A549 (cell line): Measurements from ENCODE around the gene A4GALT. TPM values are rescaled to one million over a fixed set of nuclear protein-coding genes. Genes with fewer than 3 reads are reported as not detected.
"Not testable (repeated sequence)": the region's sequence is repeated elsewhere in the genome, so short reads cannot be mapped to it uniquely, and the experiment has no call there.

Experiments used
- ATAC-seq, 2 experiments: fragments of 200-7000 bp in 1 of 2; fragments of >200 bp in 1 of 2; cut with Nextera tagmentation in 1 of 2; cut with Tn5 transposase in 1 of 2; 3 replicates each; pipeline versions ENCODE4 v1.8.0 to v1.9.1; 2018 to 2020; ENCODE audit warnings: mild to moderate bottlenecking in 1 of 2, moderate library complexity in 1 of 2
- CTCF ChIA-PET: fragments of 300-600 bp; sonication (Branson Sonifier 250); formaldehyde crosslinking; extraction: SDS; loops from one replicate; lab custom pipeline; 2021; ENCODE audit warnings: antibody characterized with exemption, inconsistent platforms; lab: Yijun Ruan, JAX
- POLR2A ChIA-PET: fragments of 350-600 bp; formaldehyde crosslinking; extraction: SDS; loops from one replicate; lab custom pipeline; 2021; ENCODE audit warnings: antibody characterized with exemption, inconsistent platforms; lab: Yijun Ruan, JAX
- DNase-seq, 2 experiments: peaks; one replicate each; pipeline versions ENCODE4 v3.0.0 to v3.0.0-alpha.2; 2011 to 2016; ENCODE audit warnings: low read depth in 1 of 2, low spot score in 1 of 2
- FAIRE-seq: peaks from 2 replicates; lab custom pipeline; 2011; peaks lifted over from hg19 to GRCh38; lab: Jason Lieb, UNC
- H3K27ac ChIP-seq, 2 experiments: fragments of >200 bp; sonication (Bioruptor Twin); formaldehyde crosslinking; 3 replicates each; pipeline ENCODE4 v1.5.1; 2016 to 2017
- H3K4me1 ChIP-seq: fragments of >200 bp; sonication (Bioruptor Twin); formaldehyde crosslinking; 3 replicates; pipeline ENCODE4 v1.6.1; 2016
- H3K4me2 ChIP-seq: fragments of >200 bp; sonication (Bioruptor Twin); formaldehyde crosslinking; 3 replicates; pipeline ENCODE4 v1.6.1; 2016
- H3K4me3 ChIP-seq: fragments of >200 bp; sonication (Bioruptor Twin); formaldehyde crosslinking; 3 replicates; pipeline ENCODE4 v1.5.1; 2016
- H3K9me3 ChIP-seq: fragments of >200 bp; sonication (Bioruptor Twin); formaldehyde crosslinking; 3 replicates; pipeline ENCODE4 v1.6.1; 2016
- ATOH8 ChIP-seq: fragments of 250-450 bp; sonication (Bioruptor Pico); IDR thresholded peaks from 2 replicates; pipeline ENCODE4 v1.5.0; 2020; ENCODE audit warnings: low read depth, mild to moderate bottlenecking, moderate library complexity
- CBX2 ChIP-seq: fragments of 200-600 bp; sonication (generic); IDR thresholded peaks from 2 replicates; pipeline ENCODE4 v1.6.1; 2016; ENCODE audit warnings: low read depth, mild to moderate bottlenecking, borderline replicate concordance
- CHD2 ChIP-seq: fragments of 150-350 bp; IDR thresholded peaks from 2 replicates; pipeline ENCODE4 v1.6.1; 2014; ENCODE audit warnings: low read length; ENCODE audit not compliant: partially characterized antibody
- CHD4 ChIP-seq: fragments of 200-600 bp; sonication (generic); IDR thresholded peaks from 2 replicates; pipeline ENCODE4 v1.6.1; 2016; ENCODE audit warnings: antibody characterized with exemption, mild to moderate bottlenecking, borderline replicate concordance
- EP300 ChIP-seq, 2 experiments: fragments of >200 bp; sonication (Bioruptor Twin); formaldehyde crosslinking; IDR thresholded peaks; 2 replicates in 1 of 2; 3 replicates in 1 of 2; pipeline ENCODE4 v1.6.1; 2016 to 2017
- FOXS1 ChIP-seq: fragments of 250-450 bp; sonication (Bioruptor Pico); IDR thresholded peaks from 2 replicates; pipeline ENCODE4 v1.5.0; 2020; ENCODE audit warnings: mild to moderate bottlenecking, moderate library complexity
- HES2 ChIP-seq: fragments of >200 bp; sonication (Bioruptor Twin); formaldehyde crosslinking; IDR thresholded peaks from 2 replicates; pipeline ENCODE4 v1.6.1; 2016
- HEYL ChIP-seq: fragments of 250-450 bp; sonication (Bioruptor Pico); IDR thresholded peaks from 2 replicates; pipeline ENCODE4 v1.8.0; 2021; ENCODE audit warnings: mild to moderate bottlenecking, moderate library complexity
- HOXA7 ChIP-seq: fragments of 250-450 bp; sonication (Bioruptor Pico); IDR thresholded peaks from 2 replicates; pipeline ENCODE4 v1.5.0; 2020; ENCODE audit warnings: mild to moderate bottlenecking, moderate library complexity
- KDM1A ChIP-seq: fragments of 200-600 bp; sonication (generic); IDR thresholded peaks from 2 replicates; pipeline ENCODE4 v1.6.1; 2016; ENCODE audit warnings: low read depth, mild to moderate bottlenecking
- MAZ ChIP-seq: fragments of 150-350 bp; IDR thresholded peaks from 2 replicates; pipeline ENCODE4 v1.6.1; 2014; ENCODE audit warnings: antibody characterized with exemption, low read depth, low read length, borderline replicate concordance
- NR3C1 ChIP-seq: fragments of >200 bp; sonication (Bioruptor Twin); formaldehyde crosslinking; IDR thresholded peaks from 3 replicates; pipeline ENCODE4 v1.6.1; 2017
- RCOR1 ChIP-seq: fragments of 150-350 bp; IDR thresholded peaks from 2 replicates; pipeline ENCODE4 v1.6.1; 2014; ENCODE audit warnings: antibody characterized with exemption, low read length, low read depth
- SMC3 ChIP-seq: fragments of >200 bp; sonication (Bioruptor Twin); formaldehyde crosslinking; IDR thresholded peaks from 3 replicates; pipeline ENCODE4 v1.6.1; 2018; ENCODE audit warnings: inconsistent platforms
- TP53 ChIP-seq: fragments of 250-450 bp; sonication (Bioruptor Pico); IDR thresholded peaks from 2 replicates; pipeline ENCODE4 v1.5.0; 2021; ENCODE audit warnings: mild to moderate bottlenecking, moderate library complexity
- ZFP36 ChIP-seq: fragments of 450-650 bp; IDR thresholded peaks from 2 replicates; pipeline ENCODE4 v1.6.1; 2014; ENCODE audit warnings: borderline replicate concordance; ENCODE audit not compliant: partially characterized antibody
- WGBS: methylation state at CpG from one replicate; pipeline ENCODE4 v1.1.6; 2017; ENCODE audit errors: missing lambda C conversion rate; 5-methylcytosine and 5-hydroxymethylcytosine counted together
- polyA plus RNA-seq, 4 experiments: library from polyadenylated mRNA; depleted of rRNA in 3 of 4; stranded (reverse); fragments of >200 nt; fragmentation: RNase III in 1 of 4; extraction: RNeasy Plus Mini Kit Qiagen cat#74134 plus additional on column Dnase treatment in 1 of 4; gene quantifications; 2 replicates in 3 of 4; 3 replicates in 1 of 4; pipeline ENCODE4 v1.2.3, GENCODE V29; 2011 to 2017
- TF ChIP-seq, protein P1 (sequence below): fragments of 200-600 bp; sonication (generic); IDR thresholded peaks from 2 replicates; pipeline ENCODE4 v1.6.1; 2016; ENCODE audit warnings: antibody characterized with exemption, mild to moderate bottlenecking, moderate library complexity
- TF ChIP-seq, protein P2 (sequence below): IDR thresholded peaks from 2 replicates; pipeline ENCODE4 v1.6.1; 2012
- TF ChIP-seq, protein P3 (sequence below): fragments of 450-650 bp; IDR thresholded peaks from 2 replicates; pipeline ENCODE4 v1.6.1; 2014; ENCODE audit warnings: antibody characterized with exemption
- TF ChIP-seq, protein P4 (sequence below): IDR thresholded peaks from 2 replicates; pipeline ENCODE4 v1.6.1; 2012; ENCODE audit warnings: low read depth, borderline replicate concordance

Gene A4GALT
- polyA plus RNA-seq, 2 of the 4 experiments (the other 2 are of a cell fraction) = 5.1 to 7.8 TPM

DNA sequence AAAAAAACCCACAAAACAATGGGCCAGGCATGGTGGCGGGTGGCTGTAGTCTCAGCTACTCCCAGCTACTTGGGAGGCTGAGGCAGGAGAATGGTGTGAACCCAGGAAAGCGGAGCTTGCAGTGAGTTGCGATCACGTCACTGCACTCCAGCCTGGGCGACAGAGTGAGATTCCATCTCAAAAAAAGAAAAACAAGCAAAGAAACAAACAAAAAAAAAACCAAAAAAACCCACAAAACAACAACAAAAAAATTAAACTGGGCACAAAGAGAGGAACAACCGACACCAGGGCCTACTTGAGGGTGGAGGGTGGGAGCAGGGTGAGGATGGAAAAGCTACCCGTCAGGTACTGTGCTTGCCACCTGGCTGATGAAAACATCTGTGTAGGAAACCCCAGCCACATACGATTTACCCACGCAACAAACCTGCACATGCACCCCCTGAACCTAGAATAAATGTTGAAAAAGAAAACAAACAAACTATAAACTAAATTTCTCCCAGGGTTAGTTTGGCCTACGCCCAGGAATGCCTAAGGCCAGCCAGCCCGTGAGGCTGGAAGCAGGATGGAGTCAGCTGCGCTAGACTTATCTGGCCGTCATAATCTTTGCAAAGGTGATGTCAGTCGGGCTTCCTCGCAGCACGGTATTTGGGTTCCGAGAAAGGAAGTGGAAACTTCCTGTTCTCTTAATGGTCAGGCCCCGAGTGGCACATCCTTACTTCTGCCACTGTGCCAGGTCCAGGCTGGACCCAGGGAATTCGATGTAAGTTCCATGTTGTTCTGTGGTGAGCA is 49.6 kb downstream of the A4GALT start:
- TF ChIP-seq NR3C1 (no peak), RCOR1 (no peak), SMC3 (no peak)
- Histone ChIP-seq H3K4me3 (no peak overlapping the region), H3K4me1 (peaks cover 10% of the 10 kb centered on the region), H3K27ac (no peak overlapping the region), H3K4me2 (no peak overlapping the region), H3K9me3 (no peaks in the 10 kb centered on the region)
- 78% methylated on average over 19 of the region's 19 CpGs for WGBS
- CTCF ChIA-PET = no interaction called here
- POLR2A ChIA-PET = no interaction called here
- ATAC-seq (no peak), FAIRE-seq (no peak), DNase-seq (no peak)

DNA sequence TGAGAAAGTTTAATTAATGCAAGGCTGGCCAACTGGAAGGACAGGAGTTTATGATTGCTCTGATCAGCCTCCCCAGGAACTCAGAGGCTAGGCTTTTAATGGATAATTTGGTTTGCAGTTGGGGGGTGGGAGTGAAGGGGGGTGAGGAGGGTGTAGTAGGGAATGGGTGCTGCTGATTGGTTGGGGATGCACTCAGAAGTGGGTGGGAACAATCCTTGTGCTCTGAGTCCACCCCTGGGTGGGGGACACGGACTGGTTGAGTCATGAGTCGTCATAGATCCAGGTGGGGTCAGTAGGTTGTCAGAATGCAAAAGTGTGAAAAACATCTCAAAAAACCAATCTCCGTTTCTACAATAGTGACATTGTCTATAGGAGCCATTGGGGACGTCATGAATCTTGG is 50.6 kb downstream of the A4GALT start:
- no peak for DNase-seq
- no peak overlapping the region for H3K27ac ChIP-seq
- CTCF ChIA-PET = interaction anchor here (0.6 kb wide), 1 partner anchor 198 kb away, joined by 3 read pairs; no protein-coding TSS in a partner anchor
- no peaks in the 10 kb centered on the region for H3K9me3 ChIP-seq
- TF ChIP-seq CHD4 = no peak
- no peak for TF ChIP-seq TP53 (CRISPR knock-in tag)
- no peak for TF ChIP-seq CBX2
- no peak for TF ChIP-seq HEYL
- TF ChIP-seq HOXA7 (CRISPR knock-in tag) = no peak
- no peak for TF ChIP-seq KDM1A
- TF ChIP-seq MAZ = no peak
- no peak for TF ChIP-seq ZFP36
- TF ChIP-seq CHD2 = no peak
- TF ChIP-seq, protein P1, sequence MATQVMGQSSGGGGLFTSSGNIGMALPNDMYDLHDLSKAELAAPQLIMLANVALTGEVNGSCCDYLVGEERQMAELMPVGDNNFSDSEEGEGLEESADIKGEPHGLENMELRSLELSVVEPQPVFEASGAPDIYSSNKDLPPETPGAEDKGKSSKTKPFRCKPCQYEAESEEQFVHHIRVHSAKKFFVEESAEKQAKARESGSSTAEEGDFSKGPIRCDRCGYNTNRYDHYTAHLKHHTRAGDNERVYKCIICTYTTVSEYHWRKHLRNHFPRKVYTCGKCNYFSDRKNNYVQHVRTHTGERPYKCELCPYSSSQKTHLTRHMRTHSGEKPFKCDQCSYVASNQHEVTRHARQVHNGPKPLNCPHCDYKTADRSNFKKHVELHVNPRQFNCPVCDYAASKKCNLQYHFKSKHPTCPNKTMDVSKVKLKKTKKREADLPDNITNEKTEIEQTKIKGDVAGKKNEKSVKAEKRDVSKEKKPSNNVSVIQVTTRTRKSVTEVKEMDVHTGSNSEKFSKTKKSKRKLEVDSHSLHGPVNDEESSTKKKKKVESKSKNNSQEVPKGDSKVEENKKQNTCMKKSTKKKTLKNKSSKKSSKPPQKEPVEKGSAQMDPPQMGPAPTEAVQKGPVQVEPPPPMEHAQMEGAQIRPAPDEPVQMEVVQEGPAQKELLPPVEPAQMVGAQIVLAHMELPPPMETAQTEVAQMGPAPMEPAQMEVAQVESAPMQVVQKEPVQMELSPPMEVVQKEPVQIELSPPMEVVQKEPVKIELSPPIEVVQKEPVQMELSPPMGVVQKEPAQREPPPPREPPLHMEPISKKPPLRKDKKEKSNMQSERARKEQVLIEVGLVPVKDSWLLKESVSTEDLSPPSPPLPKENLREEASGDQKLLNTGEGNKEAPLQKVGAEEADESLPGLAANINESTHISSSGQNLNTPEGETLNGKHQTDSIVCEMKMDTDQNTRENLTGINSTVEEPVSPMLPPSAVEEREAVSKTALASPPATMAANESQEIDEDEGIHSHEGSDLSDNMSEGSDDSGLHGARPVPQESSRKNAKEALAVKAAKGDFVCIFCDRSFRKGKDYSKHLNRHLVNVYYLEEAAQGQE = no peak
- TF ChIP-seq, protein P2, sequence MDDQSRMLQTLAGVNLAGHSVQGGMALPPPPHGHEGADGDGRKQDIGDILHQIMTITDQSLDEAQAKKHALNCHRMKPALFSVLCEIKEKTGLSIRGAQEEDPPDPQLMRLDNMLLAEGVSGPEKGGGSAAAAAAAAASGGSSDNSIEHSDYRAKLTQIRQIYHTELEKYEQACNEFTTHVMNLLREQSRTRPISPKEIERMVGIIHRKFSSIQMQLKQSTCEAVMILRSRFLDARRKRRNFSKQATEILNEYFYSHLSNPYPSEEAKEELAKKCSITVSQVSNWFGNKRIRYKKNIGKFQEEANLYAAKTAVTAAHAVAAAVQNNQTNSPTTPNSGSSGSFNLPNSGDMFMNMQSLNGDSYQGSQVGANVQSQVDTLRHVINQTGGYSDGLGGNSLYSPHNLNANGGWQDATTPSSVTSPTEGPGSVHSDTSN = no peak
- no peak for TF ChIP-seq HES2
- TF ChIP-seq ATOH8 = no peak
- no peak for TF ChIP-seq SMC3
- TF ChIP-seq, protein P3, sequence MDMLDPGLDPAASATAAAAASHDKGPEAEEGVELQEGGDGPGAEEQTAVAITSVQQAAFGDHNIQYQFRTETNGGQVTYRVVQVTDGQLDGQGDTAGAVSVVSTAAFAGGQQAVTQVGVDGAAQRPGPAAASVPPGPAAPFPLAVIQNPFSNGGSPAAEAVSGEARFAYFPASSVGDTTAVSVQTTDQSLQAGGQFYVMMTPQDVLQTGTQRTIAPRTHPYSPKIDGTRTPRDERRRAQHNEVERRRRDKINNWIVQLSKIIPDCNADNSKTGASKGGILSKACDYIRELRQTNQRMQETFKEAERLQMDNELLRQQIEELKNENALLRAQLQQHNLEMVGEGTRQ = no peak
- no peak for TF ChIP-seq FOXS1
- TF ChIP-seq EP300 (IDR thresholded peaks at IDR 0.05) = no peak
- TF ChIP-seq, protein P4, sequence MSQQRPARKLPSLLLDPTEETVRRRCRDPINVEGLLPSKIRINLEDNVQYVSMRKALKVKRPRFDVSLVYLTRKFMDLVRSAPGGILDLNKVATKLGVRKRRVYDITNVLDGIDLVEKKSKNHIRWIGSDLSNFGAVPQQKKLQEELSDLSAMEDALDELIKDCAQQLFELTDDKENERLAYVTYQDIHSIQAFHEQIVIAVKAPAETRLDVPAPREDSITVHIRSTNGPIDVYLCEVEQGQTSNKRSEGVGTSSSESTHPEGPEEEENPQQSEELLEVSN = no peak
- FAIRE-seq = no peak
- no peak overlapping the region for H3K4me3 ChIP-seq
- WGBS = 79% methylated on average over 4 of the region's 4 CpGs
- no peak for ATAC-seq
- H3K4me1 ChIP-seq = peaks cover 10% of the 10 kb centered on the region
- no peak overlapping the region for H3K4me2 ChIP-seq
- POLR2A ChIA-PET = no interaction called here

GRCh38 chr22:42666393-42666792 is 54.3 kb downstream of the A4GALT start:
- DNase-seq, CTCF ChIA-PET, ATAC-seq, H3K4me2 ChIP-seq, FAIRE-seq, H3K27ac ChIP-seq, POLR2A ChIA-PET, H3K9me3 ChIP-seq, H3K4me3 ChIP-seq, H3K4me1 ChIP-seq: not testable (repeated sequence)
- WGBS = 95% methylated on average over 3 of the region's 3 CpGs
